ENCODE results near the gene RGS6.

DNA sequence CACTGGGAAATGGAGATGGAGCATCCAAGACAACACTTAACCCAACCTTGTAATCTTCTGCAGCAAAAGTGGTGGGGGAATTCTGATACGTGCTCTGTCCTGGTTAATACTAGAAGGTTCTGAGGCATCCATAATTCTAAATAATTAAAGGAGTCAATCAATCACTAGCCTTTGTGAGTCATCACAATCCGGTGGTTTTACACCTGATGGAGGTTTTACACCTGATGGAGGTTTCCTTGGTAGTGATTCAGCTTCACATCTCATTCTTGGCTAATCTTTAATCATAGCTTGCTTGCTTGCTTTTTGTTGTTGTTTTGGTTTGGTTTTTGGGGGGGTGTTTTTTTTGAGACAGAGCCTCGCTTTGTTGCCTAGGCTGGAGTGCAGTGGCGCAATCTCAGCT is 618.3 kb downstream of the RGS6 start:
- TF ChIP-seq CTCF (IDR thresholded peaks at IDR 0.05) (no peak), POLR2A (IDR thresholded peaks at IDR 0.05) (no peak)

Data from thyroid gland (tissue), 4 donors.